Activated T-cell treated with anti-CD3 and anti-CD28 coated beads, Interleukin-2, amount 50 U/mL, for 72 hours (primary cell): ENCODE measurements around the gene NRG2. TPM values are rescaled to one million over a fixed set of nuclear protein-coding genes. Genes with fewer than 3 reads are reported as not detected.

ENCODE experiments used
- ATAC-seq, 2 donors: fragments of 150-1000 bp; cut with Tn5 transposase; replicated peaks in 1 of 2; 2 replicates each; pipeline ENCODE4 v1.10.0; 2021; ENCODE audit warnings: moderate library complexity in 2 of 2, mild to moderate bottlenecking in 1 of 2
- DNase-seq, 2 donors: peaks; one replicate each; pipeline ENCODE4 v3.0.0; 2021 to 2022; ENCODE audit warnings: mixed read lengths in 1 of 2
- H3K27ac Mint-ChIP-seq: one replicate; pipeline ENCODE4 v1.8.0; 2022; ENCODE audit warnings: mild to moderate bottlenecking, moderate library complexity, mixed read lengths
- H3K27me3 Mint-ChIP-seq: one replicate; pipeline ENCODE4 v1.8.0; 2022; ENCODE audit warnings: low read depth, mixed read lengths
- H3K36me3 Mint-ChIP-seq, 2 donors: one replicate each; pipeline ENCODE4 v1.8.0; 2022; ENCODE audit warnings: mixed read lengths in 2 of 2, mild to moderate bottlenecking in 1 of 2; ENCODE audit not compliant: insufficient read depth in 2 of 2
- H3K4me1 Mint-ChIP-seq: one replicate; pipeline ENCODE4 v1.8.0; 2022; ENCODE audit warnings: low read depth, mixed read lengths
- H3K4me3 Mint-ChIP-seq, 2 donors: one replicate each; pipeline ENCODE4 v1.8.0; 2022; ENCODE audit warnings: mild to moderate bottlenecking in 2 of 2, mixed read lengths in 2 of 2, moderate library complexity in 2 of 2
- H3K9me3 Mint-ChIP-seq, 2 donors: one replicate each; pipeline ENCODE4 v1.8.0; 2022; ENCODE audit warnings: mixed read lengths in 2 of 2
- total RNA-seq, 2 donors: library from RNA; stranded (reverse); gene quantifications; one replicate each; pipeline ENCODE4 v1.2.3, GENCODE V29; 2022

The NRG2 gene
- total RNA-seq, 2 donors from 2014 or later, result 0.07 to 0.23 TPM

- ATAC-seq, result no peak
- Mint-ChIP-seq H3K4me3 (no peak overlapping the region), H3K27ac (no peak overlapping the region), H3K27me3 (peaks cover 12% of the 10 kb centered on the region), H3K36me3 (no peaks in the 10 kb centered on the region), H3K9me3 (no peaks in the 10 kb centered on the region), H3K4me1 (no peaks in the 10 kb centered on the region)
- DNase-seq, result no peak
These were observed 162.5 kb downstream of the NRG2 start for GRCh38 chr5:139880416-139881142.

GRCh38 chr5:139878093-139878492 is 165.0 kb downstream of the NRG2 start:
- Mint-ChIP-seq H3K36me3 (no peaks in the 10 kb centered on the region), H3K27me3 (peaks cover 19% of the 10 kb centered on the region), H3K4me1 (no peaks in the 10 kb centered on the region), H3K4me3 (no peak overlapping the region), H3K9me3 (no peaks in the 10 kb centered on the region), H3K27ac (no peak overlapping the region)
- no peak for ATAC-seq
- no peak for DNase-seq

GRCh38 chr5:139877129-139877597 is 165.9 kb downstream of the NRG2 start:
- DNase-seq (no peak), ATAC-seq (no peak)
- H3K9me3 Mint-ChIP-seq, result no peaks in the 10 kb centered on the region
- no peak overlapping the region for H3K4me3 Mint-ChIP-seq
- H3K4me1 Mint-ChIP-seq, result no peaks in the 10 kb centered on the region
- no peak overlapping the region for H3K27ac Mint-ChIP-seq
- H3K36me3 Mint-ChIP-seq, result no peaks in the 10 kb centered on the region
- peaks cover 21% of the 10 kb centered on the region for H3K27me3 Mint-ChIP-seq

- no peaks in the 10 kb centered on the region for H3K36me3 Mint-ChIP-seq
- no peaks in the 10 kb centered on the region for H3K9me3 Mint-ChIP-seq
- peaks cover 21% of the 10 kb centered on the region for H3K27me3 Mint-ChIP-seq
- no peaks in the 10 kb centered on the region for H3K4me1 Mint-ChIP-seq
- no peak overlapping the region for H3K27ac Mint-ChIP-seq
- DNase-seq (no peak), ATAC-seq (no peak)
- H3K4me3 Mint-ChIP-seq, result no peak overlapping the region
These were observed 167.1 kb downstream of the NRG2 start for GRCh38 chr5:139875957-139876356.

- no peak for ATAC-seq
- peaks cover 24% of the 10 kb centered on the region for H3K27me3 Mint-ChIP-seq
- no peaks in the 10 kb centered on the region for H3K36me3 Mint-ChIP-seq
- DNase-seq, result no peak
- no peak overlapping the region for H3K4me3 Mint-ChIP-seq
- no peak overlapping the region for H3K27ac Mint-ChIP-seq
- H3K4me1 Mint-ChIP-seq, result no peaks in the 10 kb centered on the region
- H3K9me3 Mint-ChIP-seq, result no peaks in the 10 kb centered on the region
These were observed 170.0 kb downstream of the NRG2 start for GRCh38 chr5:139872851-139873794.

GRCh38 chr5:139872052-139872766 is 170.9 kb downstream of the NRG2 start:
- H3K4me3 Mint-ChIP-seq, result no peak overlapping the region
- no peaks in the 10 kb centered on the region for H3K4me1 Mint-ChIP-seq
- no peaks in the 10 kb centered on the region for H3K9me3 Mint-ChIP-seq
- DNase-seq (no peak), ATAC-seq (no peak)
- peaks cover 26% of the 10 kb centered on the region for H3K27me3 Mint-ChIP-seq
- H3K36me3 Mint-ChIP-seq, result no peaks in the 10 kb centered on the region
- no peak overlapping the region for H3K27ac Mint-ChIP-seq

- H3K9me3 Mint-ChIP-seq, result no peaks in the 10 kb centered on the region
- DNase-seq, result no peak
- H3K36me3 Mint-ChIP-seq, result no peaks in the 10 kb centered on the region
- H3K27ac Mint-ChIP-seq, result no peak overlapping the region
- ATAC-seq, result no peak
- H3K4me3 Mint-ChIP-seq, result no peak overlapping the region
- H3K4me1 Mint-ChIP-seq, result no peaks in the 10 kb centered on the region
- H3K27me3 Mint-ChIP-seq, result peaks cover 31% of the 10 kb centered on the region
These were observed 171.5 kb downstream of the NRG2 start for GRCh38 chr5:139871614-139872013.

GRCh38 chr5:139870677-139871076 is 172.4 kb downstream of the NRG2 start:
- no peaks in the 10 kb centered on the region for H3K9me3 Mint-ChIP-seq
- DNase-seq, result no peak
- no peak overlapping the region for H3K4me3 Mint-ChIP-seq
- H3K27ac Mint-ChIP-seq, result no peak overlapping the region
- no peaks in the 10 kb centered on the region for H3K4me1 Mint-ChIP-seq
- peaks cover 31% of the 10 kb centered on the region for H3K27me3 Mint-ChIP-seq
- no peak for ATAC-seq
- no peaks in the 10 kb centered on the region for H3K36me3 Mint-ChIP-seq

- H3K4me1 Mint-ChIP-seq, result no peaks in the 10 kb centered on the region
- no peaks in the 10 kb centered on the region for H3K9me3 Mint-ChIP-seq
- H3K4me3 Mint-ChIP-seq, result no peak overlapping the region
- no peak for DNase-seq
- H3K27ac Mint-ChIP-seq, result no peak overlapping the region
- peaks cover 32% of the 10 kb centered on the region for H3K27me3 Mint-ChIP-seq
- no peaks in the 10 kb centered on the region for H3K36me3 Mint-ChIP-seq
- ATAC-seq, result no peak
These were observed 173.9 kb downstream of the NRG2 start for GRCh38 chr5:139869042-139869790.

- H3K27me3 Mint-ChIP-seq, result peaks cover 19% of the 10 kb centered on the region
- H3K36me3 Mint-ChIP-seq, result no peaks in the 10 kb centered on the region
- no peaks in the 10 kb centered on the region for H3K9me3 Mint-ChIP-seq
- H3K4me3 Mint-ChIP-seq, result no peak overlapping the region
- no peaks in the 10 kb centered on the region for H3K4me1 Mint-ChIP-seq
- no peak for DNase-seq
- no peak overlapping the region for H3K27ac Mint-ChIP-seq
- no peak for ATAC-seq
These were observed 175.5 kb downstream of the NRG2 start for GRCh38 chr5:139867581-139867980.

GRCh38 chr5:139867109-139867508 is 176.0 kb downstream of the NRG2 start:
- Mint-ChIP-seq H3K27me3 (peaks cover 19% of the 10 kb centered on the region), H3K36me3 (no peaks in the 10 kb centered on the region), H3K9me3 (no peaks in the 10 kb centered on the region), H3K4me3 (no peak overlapping the region), H3K4me1 (no peaks in the 10 kb centered on the region), H3K27ac (no peak overlapping the region)
- ATAC-seq (no peak), DNase-seq (no peak)

GRCh38 chr5:139864716-139865483 is 178.2 kb downstream of the NRG2 start:
- H3K4me3 Mint-ChIP-seq, result no peak overlapping the region
- H3K36me3 Mint-ChIP-seq, result no peaks in the 10 kb centered on the region

More at GRCh38 chr5:139864716-139865483, 178.2 kb downstream of the NRG2 start:
- DNase-seq (no peak), ATAC-seq (no peak)
- Mint-ChIP-seq H3K9me3 (no peaks in the 10 kb centered on the region), H3K27me3 (peaks cover 24% of the 10 kb centered on the region), H3K27ac (no peak overlapping the region), H3K4me1 (no peaks in the 10 kb centered on the region)
